Measurements from ENCODE around the gene KCNJ4. TPM values are rescaled to one million over a fixed set of nuclear protein-coding genes. Genes with fewer than 3 reads are reported as not detected.
A peak's percentile ranks its signal among the peaks of the same experiment; 100 is the strongest.

KCNJ4 gene
- not detected for polyA plus RNA-seq

- no peaks in the 10 kb centered on the region for H3K36me3 Mint-ChIP-seq
- peaks cover 29 to 48% (median 38%) of the 10 kb centered on the region in 3 donors for H3K27me3 Mint-ChIP-seq (ENCODE audit: low read depth in 3 of 3)
- H3K4me3 Mint-ChIP-seq: peak within 1 kb of the TSS; percentile 44 to 80 (median 75)
- no peak for DNase-seq
- no peaks in the 10 kb centered on the region for H3K9me3 Mint-ChIP-seq
- peaks cover 0 to 12% of the 10 kb centered on the region in 2 donors for H3K4me1 Mint-ChIP-seq
- no peak within 1 kb of the TSS for H3K27ac Mint-ChIP-seq
These were observed at the start of gene KCNJ4 for GRCh38 chr22:38455076-38455529. KCNJ4 (minus strand) TSS chr22:38455199; CDS start chr22:38428132, 27,067 bp downstream.

DNA sequence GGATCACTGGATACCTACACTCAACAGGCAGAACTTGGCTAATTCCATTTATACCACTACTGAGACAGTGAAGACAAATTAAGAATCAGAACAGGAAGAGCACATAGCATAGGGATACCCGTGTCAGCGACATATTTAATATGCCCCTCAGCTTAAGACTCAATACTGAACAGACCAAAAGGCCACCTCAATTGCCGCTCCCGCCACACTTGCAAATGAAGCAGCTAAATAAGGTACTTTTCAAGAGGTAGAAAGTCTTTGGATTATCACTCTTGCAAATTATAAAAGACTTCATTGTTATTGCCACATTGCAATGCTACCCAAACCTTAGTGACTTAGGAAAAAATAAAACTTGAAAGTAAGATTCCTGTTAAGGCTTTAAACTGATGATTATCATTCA is 48.0 kb upstream of the KCNJ4 start:
- DNase-seq: no peak
- H3K4me1 Mint-ChIP-seq: peaks cover 67 to 83% of the 10 kb centered on the region in 2 donors
- H3K27me3 Mint-ChIP-seq (ENCODE audit: low read depth in 3 of 3): peaks cover 10 to 24% (median 19%) of the 10 kb centered on the region in 3 donors
- no peaks in the 10 kb centered on the region for H3K9me3 Mint-ChIP-seq
- H3K36me3 Mint-ChIP-seq: peaks cover 15 to 40% (median 19%) of the 10 kb centered on the region in 3 donors
- peak overlapping the region; percentile 90 to 100 (median 98) for H3K27ac Mint-ChIP-seq
- H3K4me3 Mint-ChIP-seq: peak overlapping the region; percentile 91 to 99 (median 96)

GRCh38 chr22:38501797-38502672 is 47.0 kb upstream of the KCNJ4 start:
- peaks cover 10 to 24% (median 19%) of the 10 kb centered on the region in 3 donors for H3K27me3 Mint-ChIP-seq (ENCODE audit: low read depth in 3 of 3)
- DNase-seq: no peak
- peaks cover 69 to 79% of the 10 kb centered on the region in 2 donors for H3K4me1 Mint-ChIP-seq
- H3K36me3 Mint-ChIP-seq: peaks cover 15 to 44% (median 23%) of the 10 kb centered on the region in 3 donors
- H3K4me3 Mint-ChIP-seq: peak overlapping the region; percentile 91 to 99 (median 96)
- H3K27ac Mint-ChIP-seq: peak overlapping the region; percentile 84 to 100 (median 90)
- H3K9me3 Mint-ChIP-seq: no peaks in the 10 kb centered on the region

DNA sequence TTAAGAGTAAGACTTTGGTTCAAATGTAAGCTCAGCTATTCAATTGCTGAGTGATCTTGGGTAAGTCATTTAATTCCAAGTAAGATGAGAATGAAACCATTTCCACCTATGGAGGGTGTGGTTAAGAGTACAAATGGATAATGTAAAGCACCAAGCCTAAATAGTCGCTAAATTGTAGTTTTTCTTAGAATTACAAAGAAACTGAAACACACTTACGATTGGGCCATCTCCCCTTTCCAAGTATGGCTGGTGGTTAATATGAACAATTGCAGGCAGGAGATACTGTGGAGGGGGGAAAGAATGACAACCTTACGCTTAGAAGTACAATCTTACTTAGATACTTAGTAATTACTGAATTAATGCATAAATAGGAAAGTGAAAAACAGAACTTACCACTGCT is 42.9 kb upstream of the KCNJ4 start:
- H3K36me3 Mint-ChIP-seq: peaks cover 14 to 59% (median 41%) of the 10 kb centered on the region in 3 donors
- H3K9me3 Mint-ChIP-seq: no peaks in the 10 kb centered on the region
- no peaks in the 10 kb centered on the region for H3K27me3 Mint-ChIP-seq (ENCODE audit: low read depth in 3 of 3)
- DNase-seq: no peak
- no peak overlapping the region for H3K4me3 Mint-ChIP-seq
- peak overlapping the region in 2 of 6 donors; percentile 12 to 30 for H3K27ac Mint-ChIP-seq
- peaks cover 53 to 74% of the 10 kb centered on the region in 2 donors for H3K4me1 Mint-ChIP-seq

DNA sequence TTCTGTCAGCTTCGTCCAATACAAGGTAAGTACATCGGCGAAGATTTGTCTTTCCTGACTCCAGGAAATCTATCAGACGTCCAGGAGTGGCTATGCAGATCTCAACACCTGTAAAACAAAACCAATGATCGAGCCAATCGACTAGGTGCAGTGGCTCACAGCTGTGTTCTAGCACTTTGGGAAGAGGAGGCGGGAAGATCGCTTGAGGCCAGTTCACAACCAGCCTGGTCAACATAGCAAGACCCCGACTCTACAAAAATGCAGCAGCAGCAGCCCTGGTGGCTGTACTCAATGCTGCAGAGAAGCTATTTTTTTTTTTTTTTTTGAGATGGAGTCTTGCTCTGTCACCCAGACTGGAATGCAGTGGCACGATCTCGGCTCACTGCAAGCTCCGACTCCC is 39.9 kb upstream of the KCNJ4 start:
- no peaks in the 10 kb centered on the region for H3K9me3 Mint-ChIP-seq
- H3K27me3 Mint-ChIP-seq (ENCODE audit: low read depth in 3 of 3): peaks cover 0 to 2% (median 0%) of the 10 kb centered on the region in 3 donors
- H3K27ac Mint-ChIP-seq: peak overlapping the region; percentile 39 to 75 (median 56)
- H3K4me1 Mint-ChIP-seq: peaks cover 31 to 59% of the 10 kb centered on the region in 2 donors
- no peak overlapping the region for H3K4me3 Mint-ChIP-seq
- H3K36me3 Mint-ChIP-seq: peaks cover 14 to 61% (median 44%) of the 10 kb centered on the region in 3 donors
- DNase-seq: no peak

DNA sequence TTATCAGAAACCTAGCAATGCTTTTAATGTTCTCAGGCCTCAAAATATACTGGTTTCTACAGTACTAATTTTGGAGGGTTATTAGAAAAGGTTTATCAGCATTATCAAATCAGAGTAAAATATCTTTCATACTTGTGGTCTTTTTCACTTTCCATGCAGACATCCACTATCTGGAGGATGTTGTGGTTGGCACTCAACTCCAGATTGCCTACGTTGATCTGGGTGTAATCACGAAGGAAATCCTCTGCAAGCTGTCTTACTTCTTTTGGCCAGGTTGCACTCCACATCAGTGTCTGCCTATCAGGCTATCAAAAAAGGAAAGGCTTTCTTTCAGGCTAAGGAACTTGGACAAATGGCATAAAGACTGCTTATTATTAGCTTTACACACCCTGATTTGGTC is 39.5 kb upstream of the KCNJ4 start:
- DNase-seq: no peak
- H3K9me3 Mint-ChIP-seq: no peaks in the 10 kb centered on the region
- H3K4me3 Mint-ChIP-seq: no peak overlapping the region
- peaks cover 0 to 2% (median 2%) of the 10 kb centered on the region in 3 donors for H3K27me3 Mint-ChIP-seq (ENCODE audit: low read depth in 3 of 3)
- H3K4me1 Mint-ChIP-seq: peaks cover 29 to 61% of the 10 kb centered on the region in 2 donors
- peak overlapping the region; percentile 39 to 75 (median 56) for H3K27ac Mint-ChIP-seq
- peaks cover 16 to 64% (median 46%) of the 10 kb centered on the region in 3 donors for H3K36me3 Mint-ChIP-seq

DNA sequence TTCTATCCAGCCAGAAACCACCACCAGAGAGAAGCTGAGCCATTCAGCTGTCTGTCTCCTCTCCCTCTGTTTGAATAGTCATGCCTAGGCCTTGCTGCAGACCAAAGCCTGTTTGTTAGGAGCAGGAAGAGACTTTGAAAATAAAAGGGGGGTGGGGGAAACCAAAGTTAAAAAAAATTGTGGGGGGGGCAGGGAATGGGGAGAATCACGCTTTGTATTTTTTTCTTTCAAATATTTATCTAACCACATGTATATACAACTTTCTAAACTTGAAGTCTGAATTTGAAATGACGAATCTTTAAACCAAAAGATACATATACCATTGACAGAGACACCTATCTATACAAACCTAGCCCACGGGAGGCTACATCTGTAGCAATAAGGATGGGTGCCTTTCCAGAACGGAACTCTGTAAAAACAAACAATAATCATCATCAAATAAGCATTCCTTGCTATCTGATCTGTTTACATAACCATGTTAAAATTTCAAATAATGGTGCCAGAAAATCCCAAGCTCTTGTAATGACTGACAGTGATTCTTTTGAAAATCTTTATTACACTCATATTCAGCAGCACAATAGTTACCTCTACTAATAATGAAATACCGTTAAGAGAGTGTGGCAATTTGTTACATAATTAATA is 36.8 kb upstream of the KCNJ4 start:
- no peak for DNase-seq
- Mint-ChIP-seq H3K4me1 (peaks cover 25 to 58% of the 10 kb centered on the region in 2 donors), H3K9me3 (no peaks in the 10 kb centered on the region), H3K27me3 (ENCODE audit: low read depth in 3 of 3) (peaks cover 0 to 2% (median 2%) of the 10 kb centered on the region in 3 donors), H3K4me3 (no peak overlapping the region), H3K36me3 (peaks cover 13 to 68% (median 47%) of the 10 kb centered on the region in 3 donors), H3K27ac (peak overlapping the region in 3 of 6 donors; percentile 36 to 61 (median 53))

DNA sequence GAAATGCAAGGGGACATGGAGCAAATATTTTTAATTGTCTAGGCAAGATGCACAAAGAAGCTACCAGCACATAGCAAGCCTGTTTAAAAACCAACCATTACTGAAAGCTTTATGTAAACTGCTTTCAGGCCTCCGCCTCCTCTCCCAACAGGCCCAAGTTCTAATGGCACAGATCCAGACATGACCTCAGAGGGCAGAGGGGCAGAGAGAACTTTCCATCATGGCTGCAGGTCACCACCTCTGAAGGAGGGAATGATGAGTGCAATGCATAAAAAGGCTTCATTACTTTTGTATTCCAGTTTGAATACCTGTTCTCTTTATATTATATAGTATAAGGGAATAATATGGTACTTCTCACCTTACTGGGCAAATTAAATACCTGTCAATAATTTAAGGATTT is 35.9 kb upstream of the KCNJ4 start:
- no peaks in the 10 kb centered on the region for H3K9me3 Mint-ChIP-seq
- peaks cover 25 to 60% of the 10 kb centered on the region in 2 donors for H3K4me1 Mint-ChIP-seq
- peak overlapping the region in 4 of 6 donors; percentile 57 to 79 (median 76) for H3K27ac Mint-ChIP-seq
- peaks cover 2 to 3% (median 2%) of the 10 kb centered on the region in 3 donors for H3K27me3 Mint-ChIP-seq (ENCODE audit: low read depth in 3 of 3)
- no peak for DNase-seq
- peaks cover 13 to 72% (median 52%) of the 10 kb centered on the region in 3 donors for H3K36me3 Mint-ChIP-seq
- H3K4me3 Mint-ChIP-seq: no peak overlapping the region

- Mint-ChIP-seq H3K9me3 (no peaks in the 10 kb centered on the region), H3K27ac (peak overlapping the region in 4 of 6 donors; percentile 57 to 79 (median 76)), H3K4me3 (no peak overlapping the region), H3K4me1 (peaks cover 25 to 58% of the 10 kb centered on the region in 2 donors), H3K36me3 (peaks cover 13 to 73% (median 56%) of the 10 kb centered on the region in 3 donors), H3K27me3 (ENCODE audit: low read depth in 3 of 3) (peaks cover 2 to 3% (median 2%) of the 10 kb centered on the region in 3 donors)
- DNase-seq: no peak
These were observed 35.5 kb upstream of the KCNJ4 start for GRCh38 chr22:38490475-38490874.

GRCh38 chr22:38489561-38490145 is 34.7 kb upstream of the KCNJ4 start:
- Mint-ChIP-seq H3K36me3 (peaks cover 17 to 74% (median 53%) of the 10 kb centered on the region in 3 donors), H3K27ac (peak overlapping the region in 4 of 6 donors; percentile 22 to 76 (median 50)), H3K9me3 (no peaks in the 10 kb centered on the region), H3K4me3 (no peak overlapping the region), H3K27me3 (ENCODE audit: low read depth in 3 of 3) (peaks cover 2 to 3% (median 2%) of the 10 kb centered on the region in 3 donors), H3K4me1 (peaks cover 22 to 52% of the 10 kb centered on the region in 2 donors)
- no peak for DNase-seq

DNA sequence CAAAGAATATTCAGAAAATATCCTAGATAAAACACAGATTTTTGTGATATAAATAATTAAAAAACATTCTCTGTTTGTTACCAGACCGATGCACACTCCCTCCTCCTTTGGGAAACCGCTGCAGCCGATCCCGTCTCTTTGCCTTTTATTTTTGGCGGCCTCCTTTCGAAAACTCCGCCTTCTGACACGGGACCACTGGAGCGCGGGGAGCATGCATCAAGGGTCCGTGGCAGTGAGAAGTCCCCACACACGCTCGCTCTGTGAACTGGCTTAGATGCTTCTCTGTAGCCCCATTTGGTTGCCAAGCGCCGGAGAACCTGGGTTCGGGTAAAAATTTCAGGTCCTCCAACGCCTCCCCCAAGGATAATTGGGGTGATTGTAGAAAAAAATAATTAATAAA is 34.1 kb upstream of the KCNJ4 start:
- peak overlapping the region in 2 of 6 donors; percentile 22 to 65 for H3K27ac Mint-ChIP-seq
- peaks cover 15 to 73% (median 52%) of the 10 kb centered on the region in 3 donors for H3K36me3 Mint-ChIP-seq
- H3K27me3 Mint-ChIP-seq (ENCODE audit: low read depth in 3 of 3): peaks cover 2 to 5% (median 4%) of the 10 kb centered on the region in 3 donors
- no peak for DNase-seq
- no peak overlapping the region for H3K4me3 Mint-ChIP-seq
- no peaks in the 10 kb centered on the region for H3K9me3 Mint-ChIP-seq
- peaks cover 18 to 47% of the 10 kb centered on the region in 2 donors for H3K4me1 Mint-ChIP-seq

DNA sequence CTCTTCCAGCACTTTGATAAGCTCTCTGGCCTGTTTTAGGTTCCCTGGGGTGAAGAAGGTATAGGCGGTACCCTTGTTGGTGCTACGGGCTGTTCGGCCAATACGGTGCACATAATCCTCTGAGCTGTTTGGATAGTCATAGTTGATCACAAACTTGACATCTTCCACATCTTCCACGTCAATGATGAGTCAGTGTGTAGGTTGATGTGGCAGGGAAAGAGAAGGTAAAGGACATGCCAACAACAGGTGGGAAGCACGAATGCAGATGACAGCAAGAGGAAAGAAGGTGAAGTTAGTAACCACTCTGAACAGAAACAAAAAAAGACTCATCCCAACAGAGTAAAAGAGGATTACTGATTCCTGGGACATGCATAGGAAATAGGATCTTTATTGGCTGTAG is 32.9 kb upstream of the KCNJ4 start:
- peaks cover 2 to 5% (median 4%) of the 10 kb centered on the region in 3 donors for H3K27me3 Mint-ChIP-seq (ENCODE audit: low read depth in 3 of 3)
- H3K4me1 Mint-ChIP-seq: peaks cover 13 to 48% of the 10 kb centered on the region in 2 donors
- no peaks in the 10 kb centered on the region for H3K9me3 Mint-ChIP-seq
- H3K36me3 Mint-ChIP-seq: peaks cover 11 to 71% (median 49%) of the 10 kb centered on the region in 3 donors
- H3K4me3 Mint-ChIP-seq: no peak overlapping the region
- DNase-seq: no peak
- peak overlapping the region in 5 of 6 donors; percentile 31 to 77 (median 64) for H3K27ac Mint-ChIP-seq

GRCh38 chr22:38485783-38486182 is 30.8 kb upstream of the KCNJ4 start:
- peaks cover 16 to 79% (median 55%) of the 10 kb centered on the region in 3 donors for H3K36me3 Mint-ChIP-seq
- peaks cover 2 to 5% (median 2%) of the 10 kb centered on the region in 3 donors for H3K27me3 Mint-ChIP-seq (ENCODE audit: low read depth in 3 of 3)
- peaks cover 15 to 64% of the 10 kb centered on the region in 2 donors for H3K4me1 Mint-ChIP-seq
- no peak overlapping the region for H3K4me3 Mint-ChIP-seq
- H3K27ac Mint-ChIP-seq: peak overlapping the region in 1 of 6 donors; percentile 43
- H3K9me3 Mint-ChIP-seq: no peaks in the 10 kb centered on the region
- no peak for DNase-seq
